Breast epithelium (tissue), 3 donors: ENCODE results near the gene SMIM1.
"Not testable (repeated sequence)": the region's sequence is repeated elsewhere in the genome, so short reads cannot be mapped to it uniquely, and the experiment has no call there.

ENCODE experiments used
- POLR2A ChIP-seq: fragments of 450-650 bp; IDR thresholded peaks from one replicate; pipeline ENCODE4 v1.6.1; 2016; ENCODE audit warnings: antibody characterized with exemption, mild to moderate bottlenecking, moderate library complexity
- TF ChIP-seq, protein P1 (sequence below), 3 donors: fragments of 450-650 bp; IDR thresholded peaks; one replicate each; pipeline ENCODE4 v1.5.1; 2016 to 2017; ENCODE audit warnings: antibody characterized with exemption in 3 of 3, mild to moderate bottlenecking in 3 of 3, moderate library complexity in 3 of 3

DNA sequence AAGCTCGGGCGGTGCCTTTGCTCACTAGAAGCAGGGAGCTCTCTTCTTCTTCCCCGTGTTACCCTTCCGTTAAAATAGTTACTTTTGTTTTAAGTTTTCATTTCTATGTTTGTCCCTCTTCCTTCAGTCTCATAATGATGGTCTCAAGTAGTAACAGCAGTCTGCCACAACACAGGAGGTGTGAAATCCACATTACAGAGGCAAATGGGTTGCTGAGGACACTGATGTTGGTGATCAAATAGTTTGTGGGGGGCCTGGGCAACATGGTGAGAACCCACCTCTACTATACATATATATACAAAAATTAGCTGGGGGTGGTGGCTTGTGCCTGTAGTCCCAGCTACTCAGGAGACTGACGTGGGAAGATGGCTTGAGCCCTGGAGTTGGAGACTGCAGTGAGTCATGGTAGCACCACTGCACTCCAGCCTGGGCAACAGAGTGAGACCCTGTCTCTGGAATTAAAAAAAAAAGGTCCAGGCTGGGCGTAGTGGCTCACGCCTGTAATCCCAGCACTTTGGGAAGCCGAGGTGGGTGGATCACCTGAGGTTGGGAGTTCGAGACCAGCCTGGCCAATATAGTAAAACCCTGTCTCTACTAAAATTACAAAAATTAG, 37.7 kb downstream of the SMIM1 start:
- TF ChIP-seq, protein P1, sequence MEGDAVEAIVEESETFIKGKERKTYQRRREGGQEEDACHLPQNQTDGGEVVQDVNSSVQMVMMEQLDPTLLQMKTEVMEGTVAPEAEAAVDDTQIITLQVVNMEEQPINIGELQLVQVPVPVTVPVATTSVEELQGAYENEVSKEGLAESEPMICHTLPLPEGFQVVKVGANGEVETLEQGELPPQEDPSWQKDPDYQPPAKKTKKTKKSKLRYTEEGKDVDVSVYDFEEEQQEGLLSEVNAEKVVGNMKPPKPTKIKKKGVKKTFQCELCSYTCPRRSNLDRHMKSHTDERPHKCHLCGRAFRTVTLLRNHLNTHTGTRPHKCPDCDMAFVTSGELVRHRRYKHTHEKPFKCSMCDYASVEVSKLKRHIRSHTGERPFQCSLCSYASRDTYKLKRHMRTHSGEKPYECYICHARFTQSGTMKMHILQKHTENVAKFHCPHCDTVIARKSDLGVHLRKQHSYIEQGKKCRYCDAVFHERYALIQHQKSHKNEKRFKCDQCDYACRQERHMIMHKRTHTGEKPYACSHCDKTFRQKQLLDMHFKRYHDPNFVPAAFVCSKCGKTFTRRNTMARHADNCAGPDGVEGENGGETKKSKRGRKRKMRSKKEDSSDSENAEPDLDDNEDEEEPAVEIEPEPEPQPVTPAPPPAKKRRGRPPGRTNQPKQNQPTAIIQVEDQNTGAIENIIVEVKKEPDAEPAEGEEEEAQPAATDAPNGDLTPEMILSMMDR (IDR thresholded peaks at IDR 0.05), result not testable (repeated sequence)
- TF ChIP-seq POLR2A, result not testable (repeated sequence)
